ENCODE data around the gene DSCAM.

DNA sequence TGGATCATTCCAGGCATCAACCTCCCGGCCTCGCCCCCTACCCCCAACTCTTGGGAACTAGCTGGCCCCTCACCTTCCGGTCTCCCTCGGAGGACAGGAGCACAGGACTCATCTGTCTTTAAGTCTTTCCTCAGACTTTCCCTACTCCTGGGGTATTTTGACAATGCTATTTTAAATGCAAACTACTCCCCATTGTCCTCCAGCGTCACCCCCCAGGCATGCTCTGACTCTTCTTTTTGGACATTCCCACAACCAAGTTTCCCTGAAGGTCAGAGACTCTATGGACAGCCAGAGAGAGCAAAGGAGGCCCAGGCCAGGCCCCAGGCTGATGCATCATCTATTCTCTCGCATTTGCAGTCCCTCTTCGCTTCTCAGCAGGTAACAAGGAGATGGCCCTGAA lies 555.4 kb downstream of the DSCAM start:
- TF ChIP-seq YY1 (IDR thresholded peaks at IDR 0.05; ENCODE audit: low read depth) (no peak), ZBTB7A (IDR thresholded peaks at IDR 0.05; ENCODE audit: low read depth) (no peak), EGR1 (IDR thresholded peaks at IDR 0.05) (no peak), CEBPB (IDR thresholded peaks at IDR 0.05) (no peak)

All from Ishikawa (cell line).